ENCODE results near the gene GAN. TPM values are rescaled to one million over a fixed set of nuclear protein-coding genes. Genes with fewer than 3 reads are reported as not detected.
"Not testable (repeated sequence)": the region's sequence is repeated elsewhere in the genome, so short reads cannot be mapped to it uniquely, and the experiment has no call there.

GAN gene
- polyA plus RNA-seq, 3 donors from 2014 or later, result 1.3 to 2.8 (median 2.0) TPM

DNA sequence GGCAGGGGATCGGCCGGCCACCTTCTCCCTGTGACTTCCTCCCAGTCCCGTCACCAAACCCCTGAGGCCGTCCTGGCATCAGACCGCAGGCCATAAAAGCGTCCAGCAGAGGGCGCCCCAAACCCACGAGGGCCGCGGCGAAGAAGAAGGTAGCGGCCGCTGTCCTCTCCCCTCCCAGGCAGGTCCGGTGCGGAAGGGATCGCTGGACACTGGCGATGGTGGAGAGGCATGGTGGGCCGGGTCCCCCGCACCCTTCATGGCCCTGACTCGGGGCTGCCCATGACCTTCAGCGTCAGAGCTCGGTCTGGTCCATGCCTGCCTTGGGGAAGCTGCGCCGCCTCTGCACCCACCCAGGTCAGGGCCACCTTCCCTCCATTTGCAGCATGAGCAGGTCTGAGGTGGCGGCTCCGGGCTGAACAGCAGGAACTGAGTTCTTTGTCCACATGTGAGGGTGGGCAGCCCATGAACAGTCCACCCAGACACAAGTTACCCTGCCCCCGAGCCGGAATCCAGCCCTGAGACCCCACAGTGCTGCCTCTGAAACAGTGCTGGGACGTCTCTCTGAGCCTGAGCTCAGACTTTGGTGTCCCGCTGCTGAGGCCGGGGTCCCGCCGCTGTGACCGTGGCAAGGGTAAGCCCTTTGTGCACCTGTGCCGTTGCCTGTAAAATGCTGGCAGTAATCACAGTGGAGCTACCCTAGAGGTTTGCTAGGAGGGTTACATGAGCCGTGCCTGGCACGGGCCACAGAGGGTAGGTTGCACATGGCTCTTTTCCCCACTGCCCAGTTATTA is 89.0 kb downstream of the GAN start:
- DNase-seq, result peak; percentile 81 to 82 (median 82)
- Mint-ChIP-seq H3K4me3 (peak overlapping the region in 1 of 5 donors; percentile 48), H3K4me1 (peaks cover 0 to 3% of the 10 kb centered on the region in 2 donors), H3K9me3 (no peaks in the 10 kb centered on the region), H3K27me3 (ENCODE audit: low read depth in 3 of 3) (peaks cover 0 to 9% (median 7%) of the 10 kb centered on the region in 3 donors), H3K36me3 (peaks cover 0 to 3% (median 0%) of the 10 kb centered on the region in 3 donors), H3K27ac (peak overlapping the region in 3 of 6 donors; percentile 39 to 81 (median 46))

DNA sequence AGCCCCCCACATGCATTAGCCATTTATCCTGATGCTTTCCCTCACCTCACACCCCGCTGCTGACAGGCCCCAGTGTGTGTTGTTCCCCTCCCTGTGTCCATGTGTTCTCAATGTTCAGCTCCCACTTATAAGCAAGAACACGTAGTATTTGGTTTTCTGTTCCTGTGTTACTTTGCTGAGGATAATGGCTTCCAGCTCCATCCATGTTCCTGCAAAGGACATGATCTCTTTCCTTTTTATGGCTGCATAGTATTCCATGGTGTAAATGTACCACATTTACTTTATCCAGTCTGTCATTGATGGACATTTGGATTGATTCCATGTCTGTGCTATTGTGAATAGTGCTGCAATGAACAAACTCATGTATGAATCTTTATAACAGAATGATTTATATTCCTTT is 90.2 kb downstream of the GAN start:
- Mint-ChIP-seq H3K27ac (peak overlapping the region in 3 of 6 donors; percentile 9 to 84 (median 53)), H3K4me3 (peak overlapping the region in 1 of 5 donors; percentile 47)
- DNase-seq; H3K36me3 Mint-ChIP-seq; H3K27me3 Mint-ChIP-seq (ENCODE audit: low read depth in 3 of 3); H3K9me3 Mint-ChIP-seq; H3K4me1 Mint-ChIP-seq: not testable (repeated sequence)

DNA sequence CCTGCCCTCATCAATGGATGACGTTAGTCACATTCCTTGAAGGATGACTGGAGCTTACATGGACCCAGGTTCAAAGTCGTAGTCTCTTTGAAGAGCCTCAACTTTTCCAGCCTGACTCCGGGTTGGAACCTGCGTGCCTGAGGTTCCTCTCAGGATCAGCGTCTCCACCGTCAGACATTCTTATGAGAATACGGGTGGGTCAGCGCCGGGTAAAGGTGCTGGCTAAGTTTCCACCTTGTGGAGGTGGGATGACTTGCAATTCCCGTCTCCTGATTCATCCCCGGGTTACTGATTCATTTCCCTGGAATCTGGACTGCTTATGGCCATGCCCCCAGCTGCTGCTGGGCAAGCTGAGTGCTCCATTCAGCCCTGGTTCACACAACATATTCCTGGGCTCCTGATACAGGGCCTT is 90.9 kb downstream of the GAN start:
- peaks cover 0 to 3% of the 10 kb centered on the region in 2 donors for H3K4me1 Mint-ChIP-seq
- no peaks in the 10 kb centered on the region for H3K9me3 Mint-ChIP-seq

DNA sequence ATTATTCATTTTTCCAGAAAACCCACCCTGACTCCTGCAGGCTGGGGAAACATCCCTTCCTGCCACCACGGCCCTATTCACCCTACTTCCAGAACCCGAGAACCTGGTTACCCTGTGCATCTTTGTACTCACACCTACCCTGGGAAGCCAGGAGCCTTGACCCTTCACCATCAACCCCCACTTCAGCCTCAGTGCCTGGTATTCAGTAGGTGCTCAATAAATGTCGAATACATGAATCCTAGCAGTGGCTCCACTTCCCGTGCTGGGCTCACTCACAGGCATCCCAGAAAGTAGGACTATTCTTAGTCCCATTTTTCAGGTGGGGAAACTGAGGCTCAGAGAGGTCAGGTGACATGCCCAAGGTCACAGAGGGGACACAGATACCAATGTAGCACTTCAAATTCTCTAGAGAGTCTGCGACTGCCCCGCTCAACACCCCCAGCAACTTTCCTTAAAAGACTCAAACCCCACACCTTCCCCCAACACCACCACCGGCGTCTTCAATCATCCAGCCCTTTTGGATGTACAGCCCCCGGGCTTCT is 93.7 kb downstream of the GAN start:
- peaks cover 0 to under 1% of the 10 kb centered on the region in 2 donors for H3K4me1 Mint-ChIP-seq
- no peaks in the 10 kb centered on the region for H3K9me3 Mint-ChIP-seq
- no peak for DNase-seq
- no peak overlapping the region for H3K27ac Mint-ChIP-seq
- H3K27me3 Mint-ChIP-seq (ENCODE audit: low read depth in 3 of 3), result peaks cover 0 to 5% (median 3%) of the 10 kb centered on the region in 3 donors
- no peak overlapping the region for H3K4me3 Mint-ChIP-seq
- H3K36me3 Mint-ChIP-seq, result no peaks in the 10 kb centered on the region

More for the DNA sequence above, 90.9 kb downstream of the GAN start:
- no peak overlapping the region for H3K4me3 Mint-ChIP-seq
- peaks cover 0 to 7% (median 3%) of the 10 kb centered on the region in 3 donors for H3K27me3 Mint-ChIP-seq (ENCODE audit: low read depth in 3 of 3)
- H3K27ac Mint-ChIP-seq, result peak overlapping the region in 3 of 6 donors; percentile 53 to 84 (median 56)
- H3K36me3 Mint-ChIP-seq, result no peaks in the 10 kb centered on the region
- no peak for DNase-seq

DNA sequence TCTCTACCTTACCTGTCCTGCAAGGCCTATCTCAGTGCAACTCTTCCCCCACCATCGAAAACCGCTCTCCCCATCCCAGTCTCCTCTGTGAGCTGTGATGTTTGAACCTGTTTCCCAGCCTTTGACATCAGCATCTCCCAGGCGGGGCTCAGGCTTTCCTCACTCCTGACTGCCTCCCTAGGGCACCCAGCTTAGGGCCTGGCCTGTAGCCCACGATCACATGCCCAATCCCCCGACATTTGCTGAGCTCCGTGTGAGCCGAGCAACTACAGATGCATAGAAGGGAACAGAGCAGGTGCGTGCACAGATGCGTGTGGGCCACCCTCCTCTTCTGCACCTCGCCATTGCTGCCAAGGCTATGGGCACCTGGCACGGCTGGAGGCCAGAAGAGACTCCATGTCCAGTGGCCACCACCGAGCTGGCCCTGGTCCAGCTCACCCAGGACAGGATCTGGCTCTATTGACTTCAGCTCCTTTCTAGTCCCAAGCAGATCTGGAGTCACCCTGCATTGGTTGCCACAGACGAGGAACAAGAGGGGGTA is 94.3 kb downstream of the GAN start:
- peaks cover 0 to 4% (median 3%) of the 10 kb centered on the region in 3 donors for H3K27me3 Mint-ChIP-seq (ENCODE audit: low read depth in 3 of 3)
- no peak overlapping the region for H3K4me3 Mint-ChIP-seq
- no peaks in the 10 kb centered on the region for H3K9me3 Mint-ChIP-seq
- no peak overlapping the region for H3K27ac Mint-ChIP-seq
- no peaks in the 10 kb centered on the region for H3K36me3 Mint-ChIP-seq
- DNase-seq, result no peak
- H3K4me1 Mint-ChIP-seq, result no peaks in the 10 kb centered on the region

DNA sequence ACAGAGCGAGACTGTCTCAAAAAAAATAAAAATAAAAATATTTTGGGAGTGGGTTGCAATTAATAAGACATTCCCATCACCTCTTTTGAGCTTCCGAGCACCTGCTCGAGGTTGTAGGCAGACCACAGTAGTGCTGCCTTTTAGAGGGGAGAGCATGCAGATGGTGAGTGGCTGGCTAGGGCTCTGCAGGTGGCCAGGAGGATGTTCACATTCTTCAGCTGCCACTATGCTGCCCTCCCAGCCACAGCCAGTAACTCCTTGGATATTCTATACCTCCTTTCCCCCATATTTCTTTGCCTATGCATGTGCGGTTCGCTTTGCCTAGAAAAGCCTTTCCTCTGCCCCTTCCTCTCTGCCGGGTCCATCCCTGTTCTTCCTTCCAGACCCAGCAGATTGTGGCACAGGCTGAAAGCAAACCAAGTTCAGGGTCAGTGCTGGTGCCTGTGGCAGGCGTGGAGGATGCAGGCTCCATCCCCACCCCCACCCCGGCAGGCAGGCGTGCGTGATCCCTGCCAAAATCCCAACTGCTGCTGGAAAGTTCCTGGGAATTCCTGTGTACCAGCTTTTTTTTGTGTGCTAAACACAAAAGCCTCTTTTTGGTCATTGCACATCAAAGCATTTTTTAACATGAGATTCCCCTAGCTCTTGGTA is 96.0 kb downstream of the GAN start:
- Mint-ChIP-seq H3K4me3 (no peak overlapping the region), H3K27ac (no peak overlapping the region), H3K9me3 (no peaks in the 10 kb centered on the region), H3K4me1 (no peaks in the 10 kb centered on the region), H3K36me3 (no peaks in the 10 kb centered on the region), H3K27me3 (ENCODE audit: low read depth in 3 of 3) (peaks cover 0 to 10% (median 0%) of the 10 kb centered on the region in 3 donors)
- no peak for DNase-seq

DNA sequence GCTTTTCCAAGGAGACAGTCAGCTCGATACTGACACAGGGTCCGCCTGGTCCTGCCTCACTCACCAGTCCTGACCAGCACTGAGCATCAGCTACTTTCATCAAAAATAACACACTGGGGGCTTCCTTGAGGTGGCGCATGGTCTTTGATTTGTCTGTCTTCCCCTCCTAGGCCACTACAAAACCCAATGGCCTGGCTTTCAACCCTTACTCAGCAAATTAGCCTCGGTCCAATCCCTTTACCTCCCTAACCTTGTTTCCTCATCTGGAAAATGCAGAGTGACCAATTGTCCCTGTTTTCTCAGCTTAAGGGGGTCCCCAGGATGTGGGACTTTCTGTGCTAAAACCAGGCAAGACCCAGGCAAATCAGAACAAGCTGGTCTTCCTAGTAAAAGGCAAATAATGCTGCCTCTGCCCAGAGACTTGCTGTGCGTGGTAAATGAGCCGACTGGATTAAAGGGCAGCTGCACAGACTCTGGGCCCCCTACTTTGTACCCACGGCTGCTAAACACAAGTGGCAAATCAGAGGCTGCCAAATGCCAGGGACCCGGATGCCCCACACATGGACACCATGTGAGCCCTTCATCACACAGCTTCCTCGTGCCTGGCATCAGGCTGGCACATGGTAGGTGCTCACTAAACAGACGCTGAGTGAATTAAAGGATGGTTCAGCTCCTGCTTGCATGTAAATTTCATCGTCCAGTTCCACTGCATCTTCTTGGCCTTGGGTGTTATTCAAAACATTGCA is 98.7 kb downstream of the GAN start:
- no peaks in the 10 kb centered on the region for H3K36me3 Mint-ChIP-seq
- no peak overlapping the region for H3K27ac Mint-ChIP-seq
- H3K4me1 Mint-ChIP-seq, result no peaks in the 10 kb centered on the region
- no peak for DNase-seq
- peaks cover 0 to 7% (median 0%) of the 10 kb centered on the region in 3 donors for H3K27me3 Mint-ChIP-seq (ENCODE audit: low read depth in 3 of 3)
- H3K4me3 Mint-ChIP-seq, result no peak overlapping the region
- no peaks in the 10 kb centered on the region for H3K9me3 Mint-ChIP-seq

DNA sequence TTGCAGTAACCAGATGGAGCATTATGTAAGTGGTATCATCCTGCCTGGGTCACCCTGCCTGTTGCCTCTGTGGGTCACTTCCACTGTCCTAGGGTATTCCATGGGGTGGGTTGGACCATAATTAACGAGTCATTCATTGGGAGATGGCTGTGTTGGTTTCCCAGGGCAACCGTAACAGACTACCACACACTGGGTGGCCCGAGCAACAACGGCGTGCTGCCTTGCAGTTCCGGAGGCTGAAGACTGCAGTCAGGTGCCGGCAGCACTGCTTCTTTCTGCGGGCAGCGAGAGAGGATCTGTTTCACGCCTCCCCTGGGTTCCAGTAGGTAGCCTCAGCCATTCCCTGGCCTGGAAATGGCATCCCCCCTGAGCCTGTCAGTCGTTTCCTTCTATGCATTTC is 101.0 kb downstream of the GAN start:
- peaks cover 2 to 7% (median 2%) of the 10 kb centered on the region in 3 donors for H3K27me3 Mint-ChIP-seq (ENCODE audit: low read depth in 3 of 3)
- no peaks in the 10 kb centered on the region for H3K4me1 Mint-ChIP-seq
- H3K4me3 Mint-ChIP-seq, result no peak overlapping the region
- H3K9me3 Mint-ChIP-seq, result no peaks in the 10 kb centered on the region
- no peak overlapping the region for H3K27ac Mint-ChIP-seq
- no peak for DNase-seq
- no peaks in the 10 kb centered on the region for H3K36me3 Mint-ChIP-seq

DNA sequence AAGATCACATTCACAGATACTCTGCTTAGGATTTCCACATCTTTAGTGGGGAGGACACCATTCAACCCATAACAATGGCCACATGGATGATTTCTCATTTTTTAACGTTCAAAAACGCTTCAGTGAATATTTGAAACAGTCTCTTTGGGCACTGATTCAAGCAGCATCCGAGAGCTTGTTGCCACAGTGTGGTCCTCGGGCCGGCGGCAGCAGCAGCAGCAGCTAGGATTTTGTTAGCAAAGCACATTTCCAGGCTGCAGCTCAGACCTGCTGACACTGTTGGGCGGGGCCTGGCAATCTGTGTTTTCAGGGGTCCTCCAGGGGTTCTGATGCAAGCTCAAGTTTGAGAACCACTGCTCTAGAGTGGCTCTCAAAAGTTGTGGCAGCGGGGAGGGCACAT is 102.0 kb downstream of the GAN start:
- Mint-ChIP-seq H3K27me3 (ENCODE audit: low read depth in 3 of 3) (peaks cover 2 to 7% (median 2%) of the 10 kb centered on the region in 3 donors), H3K27ac (no peak overlapping the region)

DNA sequence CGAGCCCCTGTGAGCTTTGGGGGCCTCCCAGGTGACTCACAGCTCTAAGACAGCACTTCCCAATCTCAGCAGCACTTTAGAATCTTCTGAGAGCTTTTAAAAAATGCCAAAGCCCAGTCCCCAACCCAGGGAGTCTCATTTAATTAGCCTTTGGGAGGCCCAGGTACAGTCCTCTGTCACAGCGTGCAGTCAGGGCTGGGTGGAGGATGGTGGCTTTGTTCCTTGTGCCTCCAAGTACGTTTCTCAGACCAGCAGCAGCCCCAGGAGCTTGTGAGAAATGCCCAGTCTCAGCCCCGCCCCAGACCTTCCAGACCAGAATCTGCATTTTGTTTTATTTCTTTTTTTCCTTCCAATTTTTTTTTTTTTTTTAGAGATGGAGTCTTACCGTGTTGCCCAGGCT is 102.4 kb downstream of the GAN start:
- H3K4me1 Mint-ChIP-seq, result no peaks in the 10 kb centered on the region
- peaks cover 2 to 7% (median 2%) of the 10 kb centered on the region in 3 donors for H3K27me3 Mint-ChIP-seq (ENCODE audit: low read depth in 3 of 3)
- H3K36me3 Mint-ChIP-seq, result no peaks in the 10 kb centered on the region
- peaks cover 0 to 2% (median 0%) of the 10 kb centered on the region in 6 donors for H3K9me3 Mint-ChIP-seq
- no peak for DNase-seq
- H3K27ac Mint-ChIP-seq, result no peak overlapping the region
- H3K4me3 Mint-ChIP-seq, result no peak overlapping the region

More for the DNA sequence above, 102.0 kb downstream of the GAN start:
- H3K4me3 Mint-ChIP-seq, result no peak overlapping the region
- DNase-seq, result no peak
- no peaks in the 10 kb centered on the region for H3K36me3 Mint-ChIP-seq
- H3K9me3 Mint-ChIP-seq, result peaks cover 0 to 2% (median 0%) of the 10 kb centered on the region in 6 donors
- H3K4me1 Mint-ChIP-seq, result no peaks in the 10 kb centered on the region

DNA sequence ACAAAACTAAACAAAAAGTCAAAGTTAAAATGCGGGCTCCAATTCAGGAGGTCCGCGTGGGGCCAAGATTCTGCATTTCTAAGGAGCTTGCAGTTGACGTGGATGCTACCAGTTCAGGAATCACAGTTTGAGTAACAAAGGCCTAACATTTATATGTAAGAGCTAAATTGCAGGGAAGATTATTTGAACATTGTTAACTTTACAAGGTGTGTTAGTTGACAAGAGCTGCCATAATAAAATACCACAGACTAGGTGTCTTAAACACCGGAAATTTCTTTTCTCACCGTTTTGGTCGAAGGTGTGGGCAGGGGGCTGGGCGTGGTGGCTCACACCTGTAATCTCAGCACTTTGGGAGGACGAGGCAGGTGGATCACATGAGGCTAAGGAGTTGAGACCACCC is 105.0 kb downstream of the GAN start:
- Mint-ChIP-seq H3K9me3 (peaks cover 0 to 2% (median 0%) of the 10 kb centered on the region in 6 donors), H3K36me3 (no peaks in the 10 kb centered on the region), H3K4me1 (peaks cover 6 to 8% of the 10 kb centered on the region in 2 donors), H3K27ac (no peak overlapping the region), H3K27me3 (ENCODE audit: low read depth in 3 of 3) (peaks cover 2 to 7% (median 4%) of the 10 kb centered on the region in 3 donors), H3K4me3 (no peak overlapping the region)
- DNase-seq, result no peak

DNA sequence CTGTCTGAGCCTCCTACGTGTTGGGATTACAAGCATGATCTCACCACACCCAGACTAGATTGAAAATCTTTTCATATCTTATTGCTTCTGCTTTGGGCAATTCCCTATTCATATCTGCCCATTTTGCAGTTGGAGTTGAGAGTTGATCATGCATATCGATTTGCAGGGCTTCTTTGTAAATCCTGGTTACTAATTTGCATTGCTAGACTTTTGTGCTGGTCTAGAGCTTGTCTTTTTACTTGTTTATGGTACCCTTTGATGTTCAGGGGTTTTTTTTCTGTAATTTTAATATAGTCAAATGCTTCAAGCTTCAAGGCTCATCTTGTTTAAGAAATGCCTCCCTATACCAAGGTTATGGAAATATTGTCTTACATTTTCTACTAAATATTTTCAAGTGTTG is 106.4 kb downstream of the GAN start:
- Mint-ChIP-seq H3K4me3 (no peak overlapping the region), H3K4me1 (peaks cover 8 to 15% of the 10 kb centered on the region in 2 donors), H3K27me3 (ENCODE audit: low read depth in 3 of 3) (peaks cover 2 to 5% (median 4%) of the 10 kb centered on the region in 3 donors), H3K27ac (no peak overlapping the region), H3K36me3 (no peaks in the 10 kb centered on the region), H3K9me3 (peaks cover 0 to 2% (median 0%) of the 10 kb centered on the region in 6 donors)
- DNase-seq, result no peak

DNA sequence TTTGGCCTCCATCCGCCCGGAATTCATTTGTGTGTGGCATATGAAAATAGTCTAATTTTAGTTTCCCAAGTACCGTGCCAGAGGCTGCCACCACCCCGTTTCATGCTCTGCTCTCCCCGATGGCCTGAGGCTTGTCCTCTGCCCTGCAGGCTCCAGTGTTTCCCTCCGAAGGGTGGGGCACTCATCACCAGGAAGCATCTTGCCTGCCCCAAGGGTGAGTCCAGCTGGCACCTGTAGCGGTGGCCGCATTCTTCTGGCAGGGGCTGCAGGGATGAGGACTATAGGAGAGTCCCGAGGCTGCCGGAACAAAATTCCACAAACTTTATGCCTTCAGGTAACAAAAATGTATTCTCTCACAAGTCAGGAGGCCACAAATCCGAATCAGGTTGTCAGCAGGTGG is 106.8 kb downstream of the GAN start:
- no peak for DNase-seq
- Mint-ChIP-seq H3K4me1 (peaks cover 9 to 15% of the 10 kb centered on the region in 2 donors), H3K27me3 (ENCODE audit: low read depth in 3 of 3) (peaks cover 2 to 5% (median 4%) of the 10 kb centered on the region in 3 donors), H3K9me3 (peaks cover 0 to 2% (median 0%) of the 10 kb centered on the region in 6 donors), H3K27ac (no peak overlapping the region), H3K36me3 (no peaks in the 10 kb centered on the region), H3K4me3 (no peak overlapping the region)

Measured in immature natural killer cell (primary cell).